ENCODE results near the gene MRM3.
"Not testable (repeated sequence)": the region's sequence is repeated elsewhere in the genome, so short reads cannot be mapped to it uniquely, and the experiment has no call there.

Gene MRM3

GRCh38 chr17:781805-782731 lies at the start of gene MRM3, which contains the start of gene GLOD4:
Gene MRM3, plus strand, starts transcription at chr17:782353. Its CDS starts 26 bp downstream, at chr17:782379.
Gene GLOD4, minus strand, starts transcription at chr17:782280. Its CDS starts 25 bp downstream, at chr17:782255.
- peak; percentile 90 for DNase-seq

GRCh38 chr17:732902-733720 lies 49.0 kb upstream of the MRM3 start:
- peak; percentile 7 for DNase-seq

GRCh38 chr17:733743-734142 lies 48.4 kb upstream of the MRM3 start:
- no peak for DNase-seq

- DNase-seq, result no peak
Measured at GRCh38 chr17:737561-738113, 44.5 kb upstream of the MRM3 start.

- DNase-seq, result peak; percentile 13
Measured at GRCh38 chr17:740240-741017, 41.7 kb upstream of the MRM3 start.

- no peak for DNase-seq
Measured at GRCh38 chr17:742147-742793, 39.9 kb upstream of the MRM3 start.

GRCh38 chr17:743139-743538 lies 39.0 kb upstream of the MRM3 start:
- DNase-seq, result no peak

GRCh38 chr17:744937-745336 lies 37.2 kb upstream of the MRM3 start:
- no peak for DNase-seq

- no peak for DNase-seq
Measured at GRCh38 chr17:745406-745805, 36.7 kb upstream of the MRM3 start.

GRCh38 chr17:746181-746580 lies 36.0 kb upstream of the MRM3 start:
- no peak for DNase-seq

GRCh38 chr17:746783-747629 lies 35.1 kb upstream of the MRM3 start:
- no peak for DNase-seq

GRCh38 chr17:748604-749003 lies 33.5 kb upstream of the MRM3 start:
- DNase-seq, result not testable (repeated sequence)

- DNase-seq, result not testable (repeated sequence)
Measured at GRCh38 chr17:749359-749758, 32.8 kb upstream of the MRM3 start.

- DNase-seq, result no peak
Measured at GRCh38 chr17:750431-751037, 31.6 kb upstream of the MRM3 start.

- peak; percentile 54 for DNase-seq
Measured at GRCh38 chr17:751269-752001, 30.7 kb upstream of the MRM3 start.

- peak; percentile 96 for DNase-seq
Measured at GRCh38 chr17:752002-752619, 30.0 kb upstream of the MRM3 start, which contains the start of gene GEMIN4. Gene GEMIN4, minus strand, starts transcription at chr17:752264. Its CDS starts 122 bp downstream, at chr17:752142.

GRCh38 chr17:752620-753219 lies 29.4 kb upstream of the MRM3 start:
- no peak for DNase-seq

- no peak for DNase-seq
Measured at GRCh38 chr17:753418-753817, 28.7 kb upstream of the MRM3 start.
